HepG2 (cell line): Measurements from ENCODE around the gene IQSEC1. TPM values are rescaled to one million over a fixed set of nuclear protein-coding genes. Genes with fewer than 3 reads are reported as not detected.

ENCODE experiments used
- ATAC-seq: fragments of 200-7000 bp; cut with Tn5 transposase; 3 replicates; pipeline ENCODE4 v1.9.1; 2020; ENCODE audit warnings: mild to moderate bottlenecking, moderate library complexity
- BruUV-seq: library from RNA; stranded (reverse); fragments of 400-500 nt; replicated peaks from 2 replicates; lab custom pipeline; 2021; lab: Mats Ljungman, UMichigan
- CTCF ChIA-PET: fragments of 300-600 bp; formaldehyde crosslinking; extraction: SDS; loops from one replicate; lab custom pipeline; 2021; ENCODE audit warnings: low total read pairs, inconsistent platforms, low intra/inter-chr PET ratio; lab: Yijun Ruan, JAX
- POLR2A ChIA-PET: fragments of 350-600 bp; sonication (Branson Sonifier 250); formaldehyde crosslinking; loops from one replicate; lab custom pipeline; 2020; ENCODE audit warnings: antibody characterized with exemption, inconsistent platforms; lab: Yijun Ruan, JAX
- DNase-seq: peaks from one replicate; pipeline ENCODE4 v3.0.0-alpha.2; 2015; ENCODE audit warnings: low spot score
- FAIRE-seq: peaks from 3 replicates; lab custom pipeline; 2011; peaks lifted over from hg19 to GRCh38; lab: Jason Lieb, UNC
- H2AFZ ChIP-seq: one replicate; pipeline ENCODE4 v1.6.1; 2011; ENCODE audit warnings: low read length, inconsistent platforms
- H3K27ac ChIP-seq: fragments of 300-600 bp; 3 replicates; pipeline ENCODE4 v1.8.0; 2011; ENCODE audit warnings: mixed run types, mild to moderate bottlenecking, mixed read lengths, low read length, inconsistent platforms; ENCODE audit not compliant: insufficient read depth; ENCODE audit errors: extremely low read length
- H3K27me3 ChIP-seq, 2 experiments: fragments of 200-600 bp in 1 of 2; 2 replicates in 1 of 2; 3 replicates in 1 of 2; pipeline versions ENCODE4 v1.6.0 to v1.8.0; 2011; ENCODE audit warnings: low read length in 2 of 2, mild to moderate bottlenecking in 2 of 2, moderate library complexity in 2 of 2, inconsistent platforms in 1 of 2; ENCODE audit not compliant: insufficient read depth in 2 of 2, control insufficient read depth in 1 of 2
- H3K36me3 ChIP-seq, 2 experiments: fragments of 200-600 bp in 1 of 2; replicated peaks in 1 of 2; 2 replicates in 1 of 2; 3 replicates in 1 of 2; pipeline versions ENCODE4 v1.5.1 to v1.8.0; 2011; ENCODE audit warnings: low read length in 2 of 2, inconsistent platforms in 1 of 2; ENCODE audit not compliant: insufficient read depth in 2 of 2, control insufficient read depth in 1 of 2
- H3K4me1 ChIP-seq: 2 replicates; pipeline ENCODE4 v1.5.1; 2012; ENCODE audit warnings: low read length, inconsistent platforms; ENCODE audit not compliant: insufficient read depth
- H3K4me2 ChIP-seq: 2 replicates; pipeline ENCODE4 v1.6.0; 2011; ENCODE audit warnings: low read depth, low read length, inconsistent platforms
- H3K4me3 ChIP-seq, 3 experiments: fragments of 200-600 bp in 1 of 3; sonication (generic), shearing (Covaris generic) in 1 of 3; replicated peaks in 1 of 3; 2 replicates each; pipeline ENCODE4 v1.5.1; 2011 to 2016; ENCODE audit warnings: low read length in 3 of 3, inconsistent platforms in 2 of 3, low read depth in 2 of 3, mild to moderate bottlenecking in 2 of 3, control low read depth in 1 of 3, mixed read lengths in 1 of 3; ENCODE audit not compliant: insufficient read depth in 1 of 3
- H3K79me2 ChIP-seq: one replicate; pipeline ENCODE4 v1.6.1; 2011; ENCODE audit warnings: low read length, inconsistent platforms; ENCODE audit not compliant: insufficient read depth
- H3K9ac ChIP-seq: 2 replicates; pipeline ENCODE4 v1.6.0; 2011; ENCODE audit warnings: mild to moderate bottlenecking, low read depth, low read length, inconsistent platforms; ENCODE audit not compliant: insufficient read depth
- H3K9me3 ChIP-seq: 2 replicates; pipeline ENCODE4 v1.5.1; 2012; ENCODE audit warnings: mild to moderate bottlenecking, low read length
- H4K20me1 ChIP-seq: 2 replicates; pipeline ENCODE4 v1.6.0; 2011; ENCODE audit warnings: inconsistent platforms, mild to moderate bottlenecking, low read length, moderate library complexity; ENCODE audit not compliant: insufficient read depth
- CHCHD3 ChIP-seq: sonication (generic); formaldehyde crosslinking; IDR thresholded peaks from 2 replicates; pipeline ENCODE4 v1.8.0; 2022; ENCODE audit warnings: mild to moderate bottlenecking, missing genetic modification reagents, moderate library complexity
- HNRNPH1 ChIP-seq: fragments of 200-400 bp; formaldehyde crosslinking; optimal IDR thresholded peaks from 2 replicates; pipeline ENCODE3; 2017; ENCODE audit warnings: mild to moderate bottlenecking, low read depth, low read length
- MYPOP ChIP-seq: sonication (generic); formaldehyde crosslinking; IDR thresholded peaks from 2 replicates; pipeline ENCODE4 v1.8.1; 2023; ENCODE audit warnings: mild to moderate bottlenecking, moderate library complexity, missing genetic modification reagents
- NCOA1 ChIP-seq: sonication (generic); formaldehyde crosslinking; IDR thresholded peaks from 2 replicates; pipeline ENCODE4 v1.9.0; 2021; ENCODE audit warnings: missing genetic modification reagents
- NFYB ChIP-seq: sonication (generic); formaldehyde crosslinking; IDR thresholded peaks from 2 replicates; pipeline ENCODE4 v1.4.0; 2020; ENCODE audit warnings: missing genetic modification reagents
- NR2F6 ChIP-seq, 2 experiments: IDR thresholded peaks; 2 replicates each; pipeline ENCODE4 v1.6.1; 2016; ENCODE audit warnings: antibody characterized with exemption in 1 of 2, mild to moderate bottlenecking in 1 of 2
- PCBP1 ChIP-seq: fragments of 200-400 bp; formaldehyde crosslinking; IDR thresholded peaks from 2 replicates; pipeline ENCODE4 v1.6.1; 2017; ENCODE audit warnings: mild to moderate bottlenecking, low read depth, low read length, borderline replicate concordance
- SP5 ChIP-seq: IDR thresholded peaks from 2 replicates; pipeline ENCODE4 v1.6.1; 2016; ENCODE audit warnings: low read depth, borderline replicate concordance
- THAP8 ChIP-seq: sonication (generic); formaldehyde crosslinking; IDR thresholded peaks from 2 replicates; pipeline ENCODE4 v1.5.1; 2020; ENCODE audit warnings: missing genetic modification reagents, mild to moderate bottlenecking, borderline replicate concordance
- ZNF333 ChIP-seq: sonication (generic); formaldehyde crosslinking; IDR thresholded peaks from 2 replicates; pipeline ENCODE4 v1.4.0; 2020; ENCODE audit warnings: mild to moderate bottlenecking, missing genetic modification reagents, borderline replicate concordance
- ZNF44 ChIP-seq: sonication (generic); formaldehyde crosslinking; IDR thresholded peaks from 2 replicates; pipeline ENCODE4 v1.5.1; 2020; ENCODE audit warnings: mild to moderate bottlenecking, missing genetic modification reagents
- ZNF557 ChIP-seq: sonication (generic); formaldehyde crosslinking; IDR thresholded peaks from 2 replicates; pipeline ENCODE4 v1.4.0; 2020; ENCODE audit warnings: missing genetic modification reagents
- ZNF562 ChIP-seq: sonication (generic); formaldehyde crosslinking; IDR thresholded peaks from 2 replicates; pipeline ENCODE4 v1.8.0; 2022; ENCODE audit warnings: missing genetic modification reagents, borderline replicate concordance
- WGBS: methylation state at CpG from one replicate; pipeline ENCODE4 v1.1.6; 2017; ENCODE audit warnings: low lambda C conversion rate; 5-methylcytosine and 5-hydroxymethylcytosine counted together
- in situ Hi-C: cut with HindIII; loops from 2 replicates; pipeline ENCODE4 v1.10.0; 2017; ENCODE audit warnings: low pct_unique_long_range_greater_than_20kb; ENCODE audit not compliant: extremely low pct_ligation_motif_present
- intact Hi-C: fragments of 100-400 bp; cut with micrococcal nuclease; formaldehyde crosslinking; loops from one replicate; pipeline ENCODE4 v1.10.0; 2022; ENCODE audit not compliant: unreplicated experiment
- polyA plus RNA-seq, 8 experiments: library from polyadenylated mRNA; depleted of rRNA in 3 of 8; stranded (reverse) in 7 of 8; unstranded in 1 of 8; fragments of >200 nt; fragmentation: Illumina TruSeq in 4 of 8; extraction: Trizol in 4 of 8; gene quantifications; 2 replicates each; pipeline versions ENCODE4 v1.2.1 to v1.2.3, GENCODE V29; 2011 to 2016; ENCODE audit warnings: low read depth in 4 of 8, missing spikeins in 1 of 8, mixed read lengths in 1 of 8; ENCODE audit not compliant: insufficient read depth in 1 of 8
- total RNA-seq, 5 experiments: library from RNA; depleted of rRNA; stranded (reverse); fragments of >200 nt; fragmentation: Illumina TruSeq; extraction: Trizol; gene quantifications; 2 replicates each; pipeline ENCODE4 v1.2.3, GENCODE V29; 2016; ENCODE audit warnings: low read depth in 1 of 5

The IQSEC1 gene
- total and polyA plus RNA-seq, 2 of the 13 experiments (the other 11 are each of a cell fraction or from before 2014, with no cell fraction given): 17.4 to 20.2 TPM

GRCh38 chr3:13040361-13041074, 32.7 kb downstream of the IQSEC1 start:
- Histone ChIP-seq H3K4me2 (no peak overlapping the region), H3K79me2 (no peaks in the 10 kb centered on the region), H3K27me3 (no peaks in the 10 kb centered on the region; a peak in 1 of 5 replicates), H3K27ac (no peak overlapping the region), H3K4me1 (no peaks in the 10 kb centered on the region), H3K36me3 (no peaks in the 10 kb centered on the region; a peak in 1 of 5 replicates), H3K9ac (no peak overlapping the region), H4K20me1 (no peaks in the 10 kb centered on the region), H2AFZ (no peak overlapping the region), H3K9me3 (no peaks in the 10 kb centered on the region), H3K4me3 (no peak overlapping the region)
- TF ChIP-seq ZNF557: no peak
- no peak for TF ChIP-seq MYPOP (CRISPR knock-in tag)
- no peak for TF ChIP-seq ZNF562 (CRISPR knock-in tag)
- no peak for TF ChIP-seq SP5 (CRISPR knock-in tag)
- no peak for TF ChIP-seq NR2F6 (IDR thresholded peaks at IDR 0.05)
- no peak for TF ChIP-seq NR2F6 (CRISPR knock-in tag; IDR thresholded peaks at IDR 0.05)
- TF ChIP-seq NCOA1 (CRISPR knock-in tag): no peak
- TF ChIP-seq ZNF333 (CRISPR knock-in tag): no peak
- no peak for TF ChIP-seq HNRNPH1
- no peak for TF ChIP-seq PCBP1
- TF ChIP-seq CHCHD3 (CRISPR knock-in tag): no peak
- no peak for TF ChIP-seq NFYB (CRISPR knock-in tag)
- no peak for TF ChIP-seq ZNF44 (CRISPR knock-in tag)
- no peak for TF ChIP-seq THAP8 (CRISPR knock-in tag)
- FAIRE-seq (no peak), DNase-seq (no peak), ATAC-seq (no peak)
- WGBS: 87% methylated on average over 12 of the region's 12 CpGs
- in situ Hi-C loops: no loop called here
- intact Hi-C loops: no loop called here
- BruUV-seq: no TSS peak
- CTCF ChIA-PET: no interaction called here
- POLR2A ChIA-PET: no interaction called here
